Measurements from ENCODE around the gene SEC24C.

DNA sequence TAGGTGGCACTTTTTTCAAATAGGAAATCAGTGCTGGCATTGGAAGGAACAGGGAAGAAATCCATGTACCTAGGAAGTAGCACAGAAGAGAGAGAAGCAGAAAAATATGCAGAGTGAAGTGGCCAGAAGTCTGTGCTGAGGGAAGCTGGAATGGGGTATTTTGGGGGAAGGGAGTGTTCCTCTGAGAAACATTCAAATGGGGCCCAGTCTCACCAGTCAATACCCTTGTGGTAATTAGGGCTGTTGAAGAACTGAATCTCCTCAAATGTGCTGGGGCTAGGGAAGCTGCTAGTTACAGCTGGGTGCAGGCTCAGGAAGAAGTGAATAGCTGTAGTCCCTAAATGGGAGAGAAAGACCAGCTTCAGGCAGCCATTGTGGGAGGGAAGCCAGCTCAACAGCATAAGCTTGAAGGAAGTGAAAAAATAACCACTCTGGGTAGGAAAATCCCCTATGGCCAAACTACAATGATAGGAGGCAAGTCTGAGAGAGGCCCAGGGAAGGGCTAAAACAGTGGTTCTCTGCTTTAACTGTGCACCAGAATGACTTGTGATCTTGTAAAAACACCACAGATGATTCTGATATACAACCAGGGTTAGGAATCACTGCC is 59.6 kb downstream of the SEC24C start:
- TF ChIP-seq CTCF (conservative IDR thresholded peaks at IDR 0.05; ENCODE audit: low read length), result no peak
- no peak for TF ChIP-seq EZH2phosphoT487 (IDR thresholded peaks at IDR 0.05; ENCODE audit: borderline replicate concordance, low read depth, low read length)
